GM21529 (cell line): ENCODE data around the gene SPATS2L.
"Not testable (repeated sequence)": the region's sequence is repeated elsewhere in the genome, so short reads cannot be mapped to it uniquely, and the experiment has no call there.

Experiments
- ATAC-seq: cut with Tn5 transposase; IDR thresholded peaks from one replicate; pipeline ENCODE4 v1.9.1; 2021; ENCODE audit not compliant: unreplicated experiment

Gene SPATS2L

GRCh38 chr2:200319548-200320337 lies 13.2 kb downstream of the SPATS2L start:
- ATAC-seq, result no peak

- no peak for ATAC-seq
These were observed 13.9 kb downstream of the SPATS2L start for GRCh38 chr2:200320344-200320743.

GRCh38 chr2:200320991-200321390 lies 14.5 kb downstream of the SPATS2L start:
- no peak for ATAC-seq

GRCh38 chr2:200321780-200322534 lies 15.5 kb downstream of the SPATS2L start:
- no peak for ATAC-seq

GRCh38 chr2:200322607-200323006 lies 16.1 kb downstream of the SPATS2L start:
- ATAC-seq, result no peak

- no peak for ATAC-seq
These were observed 17.9 kb downstream of the SPATS2L start for GRCh38 chr2:200324362-200324761.

- ATAC-seq, result no peak
These were observed 22.9 kb downstream of the SPATS2L start for GRCh38 chr2:200329384-200329783.

- ATAC-seq, result no peak
These were observed 23.3 kb downstream of the SPATS2L start for GRCh38 chr2:200329798-200330197.

GRCh38 chr2:200330351-200331060 lies 24.0 kb downstream of the SPATS2L start:
- no peak for ATAC-seq

- ATAC-seq, result no peak
These were observed 24.5 kb downstream of the SPATS2L start for GRCh38 chr2:200331061-200331400.

GRCh38 chr2:200335657-200336056 lies 29.2 kb downstream of the SPATS2L start:
- no peak for ATAC-seq

GRCh38 chr2:200336980-200337615 lies 30.6 kb downstream of the SPATS2L start:
- ATAC-seq, result no peak

- no peak for ATAC-seq
These were observed 31.1 kb downstream of the SPATS2L start for GRCh38 chr2:200337621-200338020.

- no peak for ATAC-seq
These were observed 32.2 kb downstream of the SPATS2L start for GRCh38 chr2:200338692-200339091.

- ATAC-seq, result no peak
These were observed 34.2 kb downstream of the SPATS2L start for GRCh38 chr2:200340508-200341224.

- ATAC-seq, result no peak
These were observed 34.9 kb downstream of the SPATS2L start for GRCh38 chr2:200341376-200341775.

GRCh38 chr2:200342235-200342634 lies 35.7 kb downstream of the SPATS2L start:
- ATAC-seq, result no peak

- no peak for ATAC-seq
These were observed 36.2 kb downstream of the SPATS2L start for GRCh38 chr2:200342654-200343053.

- ATAC-seq, result not testable (repeated sequence)
These were observed 37.7 kb downstream of the SPATS2L start for GRCh38 chr2:200344202-200344601.

GRCh38 chr2:200345975-200346374 lies 39.5 kb downstream of the SPATS2L start:
- ATAC-seq, result no peak

GRCh38 chr2:200347301-200347700 lies 40.8 kb downstream of the SPATS2L start:
- ATAC-seq, result no peak
